ENCODE measurements around the gene SHC2. TPM values are rescaled to one million over a fixed set of nuclear protein-coding genes. Genes with fewer than 3 reads are reported as not detected.

Gene SHC2
- total RNA-seq, 1 experiment from 2014 or later: 1.1 TPM

- Histone ChIP-seq H3K9me3 (ENCODE audit: low read depth, low read length, poor library complexity, severe bottlenecking) (no peaks in the 10 kb centered on the region), H3K4me1 (ENCODE audit: insufficient read depth, low read length, poor library complexity, severe bottlenecking) (no peaks in the 10 kb centered on the region), H3K36me3 (ENCODE audit: insufficient read depth, low read length, poor library complexity, severe bottlenecking) (no peaks in the 10 kb centered on the region), H3K27ac (ENCODE audit: low read depth, low read length, poor library complexity, severe bottlenecking) (no peak overlapping the region), H3K4me3 (ENCODE audit: low read depth, low read length, poor library complexity, severe bottlenecking) (no peak overlapping the region), H3K27me3 (replicated peaks; ENCODE audit: insufficient read depth, low read depth, low read length, poor library complexity) (peaks cover 24% of the 10 kb centered on the region)
- DNase-seq (ENCODE audit: low spot score): no peak
- TF ChIP-seq EZH2 (IDR thresholded peaks at IDR 0.05; ENCODE audit: borderline replicate concordance, low read depth, low read length, poor library complexity, severe bottlenecking) (no peak), CTCF (conservative IDR thresholded peaks at IDR 0.05; ENCODE audit: low read depth, low read length) (no peak)
- BruUV-seq (replicated peaks): no TSS peak
- ChIA-PET CTCF (no interaction called here), POLR2A (ENCODE audit: low non-redundant PET) (no interaction called here)
- intact Hi-C loops (cut with micrococcal nuclease; ENCODE audit: unreplicated experiment): no loop called here
Observed at GRCh38 chr19:458091-459042, 2.5 kb downstream of the SHC2 start.

- TF ChIP-seq CTCF (conservative IDR thresholded peaks at IDR 0.05; ENCODE audit: low read depth, low read length): no peak
- TF ChIP-seq EZH2 (IDR thresholded peaks at IDR 0.05; ENCODE audit: borderline replicate concordance, low read depth, low read length, poor library complexity, severe bottlenecking): no peak
- Histone ChIP-seq H3K9me3 (ENCODE audit: low read depth, low read length, poor library complexity, severe bottlenecking) (no peaks in the 10 kb centered on the region), H3K4me1 (ENCODE audit: insufficient read depth, low read length, poor library complexity, severe bottlenecking) (no peaks in the 10 kb centered on the region), H3K27me3 (replicated peaks; ENCODE audit: insufficient read depth, low read depth, low read length, poor library complexity) (peaks cover 23% of the 10 kb centered on the region), H3K4me3 (ENCODE audit: low read depth, low read length, poor library complexity, severe bottlenecking) (no peak overlapping the region), H3K27ac (ENCODE audit: low read depth, low read length, poor library complexity, severe bottlenecking) (no peak overlapping the region), H3K36me3 (ENCODE audit: insufficient read depth, low read length, poor library complexity, severe bottlenecking) (no peaks in the 10 kb centered on the region)
- CTCF ChIA-PET: no interaction called here
- DNase-seq (ENCODE audit: low spot score): no peak
- intact Hi-C loops (cut with micrococcal nuclease; ENCODE audit: unreplicated experiment): no loop called here
- POLR2A ChIA-PET (ENCODE audit: low non-redundant PET): no interaction called here
- no TSS peak for BruUV-seq (replicated peaks)
Observed at GRCh38 chr19:457636-458035, 3.2 kb downstream of the SHC2 start.

- ChIA-PET POLR2A (ENCODE audit: low non-redundant PET) (no interaction called here), CTCF (no interaction called here)
- peaks cover 13% of the 10 kb centered on the region for H3K27me3 ChIP-seq (replicated peaks; ENCODE audit: insufficient read depth, low read depth, low read length, poor library complexity)
- H3K36me3 ChIP-seq (ENCODE audit: insufficient read depth, low read length, poor library complexity, severe bottlenecking): no peaks in the 10 kb centered on the region
- DNase-seq (ENCODE audit: low spot score): no peak
- no peaks in the 10 kb centered on the region for H3K4me1 ChIP-seq (ENCODE audit: insufficient read depth, low read length, poor library complexity, severe bottlenecking)
- BruUV-seq (replicated peaks): no TSS peak
- TF ChIP-seq EZH2 (IDR thresholded peaks at IDR 0.05; ENCODE audit: borderline replicate concordance, low read depth, low read length, poor library complexity, severe bottlenecking): no peak
- no peak for TF ChIP-seq CTCF (conservative IDR thresholded peaks at IDR 0.05; ENCODE audit: low read depth, low read length)
- H3K4me3 ChIP-seq (ENCODE audit: low read depth, low read length, poor library complexity, severe bottlenecking): no peak overlapping the region
- no peak overlapping the region for H3K27ac ChIP-seq (ENCODE audit: low read depth, low read length, poor library complexity, severe bottlenecking)
- intact Hi-C loops (cut with micrococcal nuclease; ENCODE audit: unreplicated experiment): no loop called here
- H3K9me3 ChIP-seq (ENCODE audit: low read depth, low read length, poor library complexity, severe bottlenecking): no peaks in the 10 kb centered on the region
Observed at GRCh38 chr19:456547-457110, 4.2 kb downstream of the SHC2 start.
